BLaER1 treated with 17β-estradiol and CSF1 and Interleukin-3, amounts not matched to agents 10 nM and 100 nM (cell line): Measurements from ENCODE around the gene RIN1.

Experiments
- H3K27ac ChIP-seq, 11 experiments: shearing (Covaris generic); formaldehyde crosslinking; 2 replicates each; pipeline ENCODE4 v1.8.1; 2022
- H3K27me3 ChIP-seq, 11 experiments: shearing (Covaris generic); formaldehyde crosslinking; 2 replicates each; pipeline ENCODE4 v1.8.1; 2022
- H3K36me3 ChIP-seq, 11 experiments: shearing (Covaris generic); formaldehyde crosslinking; 2 replicates each; pipeline ENCODE4 v1.8.1; 2022
- H3K4me1 ChIP-seq, 10 experiments: shearing (Covaris generic); formaldehyde crosslinking; 2 replicates each; pipeline ENCODE4 v1.8.1; 2022
- H3K4me2 ChIP-seq, 11 experiments: shearing (Covaris generic); formaldehyde crosslinking; 2 replicates each; pipeline ENCODE4 v1.8.1; 2022
- H3K4me3 ChIP-seq, 10 experiments: shearing (Covaris generic); formaldehyde crosslinking; 2 replicates each; pipeline ENCODE4 v1.8.1; 2022
- H3K9ac ChIP-seq, 11 experiments: shearing (Covaris generic); formaldehyde crosslinking; 2 replicates each; pipeline ENCODE4 v1.8.1; 2022
- H3K9me3 ChIP-seq, 11 experiments: shearing (Covaris generic); formaldehyde crosslinking; replicated peaks in 1 of 11; 2 replicates each; pipeline ENCODE4 v1.8.1; 2022
- H4K20me1 ChIP-seq, 11 experiments: shearing (Covaris generic); formaldehyde crosslinking; 2 replicates each; pipeline ENCODE4 v1.8.1; 2022
- Cebpa-rat ChIP-seq, 11 experiments: shearing (Covaris generic); IDR thresholded peaks; 2 replicates each; pipeline ENCODE4 v1.8.1; 2022

RIN1 gene

DNA sequence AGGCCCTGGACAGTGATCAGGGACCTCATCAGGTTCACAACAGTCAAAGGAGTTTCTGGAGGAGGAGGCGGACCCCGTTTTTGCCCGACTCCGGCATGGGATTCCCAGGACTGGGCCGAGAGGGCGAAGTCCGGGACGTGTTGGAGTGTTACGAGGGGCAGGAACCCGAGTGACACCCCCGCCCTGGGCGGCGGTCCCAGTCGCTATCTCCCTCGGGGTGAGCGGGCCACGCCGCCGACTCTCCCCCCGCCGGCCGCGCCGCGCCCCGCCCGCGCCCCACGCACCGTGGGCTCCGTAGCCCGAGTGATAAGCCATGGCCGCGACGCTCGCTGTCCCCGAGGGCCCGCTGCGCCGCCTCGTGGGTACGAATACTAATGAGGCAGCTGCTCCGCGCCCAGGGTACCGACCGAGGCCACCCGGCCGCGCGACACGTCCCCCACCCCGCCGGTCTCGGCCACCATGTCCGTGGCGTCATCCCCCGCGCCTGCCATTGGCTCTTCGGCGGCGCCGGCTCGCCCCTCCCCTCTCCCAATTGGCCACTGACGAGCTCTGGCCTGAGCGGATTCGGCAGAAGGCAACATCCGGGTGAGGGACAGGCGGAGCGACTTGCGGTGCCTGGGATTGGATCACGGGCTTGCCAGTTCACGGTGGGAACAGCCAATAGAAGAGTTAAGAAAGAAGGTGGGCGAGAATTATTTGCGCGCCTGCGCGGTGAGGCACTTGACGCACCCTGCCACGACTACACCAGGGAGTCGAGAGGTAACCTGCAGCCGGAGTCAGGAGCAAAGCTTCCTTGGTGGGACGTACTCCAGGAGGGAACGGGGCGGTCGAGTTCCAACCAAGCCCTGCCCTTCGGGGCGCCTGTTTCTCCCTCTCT is 47.3 kb downstream of the RIN1 start, which contains the start of gene YIF1A:
TSS of gene YIF1A (minus strand) at position 473 of the 877 bp plus-strand sequence. CDS start at position 315, 158 bp downstream.
- H4K20me1 ChIP-seq: peaks cover 0 to 78% (median 7%) of the 10 kb centered on the region in 11 experiments; a peak in 15 of 22 replicates
- peaks cover 0 to 30% (median 14%) of the 10 kb centered on the region in 11 experiments; a peak in 14 of 22 replicates for H3K36me3 ChIP-seq
- H3K27ac ChIP-seq: peak within 1 kb of the TSS; percentile 75 to 90 (median 83)
- H3K27me3 ChIP-seq: peaks cover 36 to 44% (median 40%) of the 10 kb centered on the region in 11 experiments
- peaks cover 29 to 44% (median 37%) of the 10 kb centered on the region in 10 experiments for H3K4me1 ChIP-seq
- H3K4me2 ChIP-seq: peak within 1 kb of the TSS; percentile 92 to 100 (median 98)
- H3K9ac ChIP-seq: peak within 1 kb of the TSS; percentile 83 to 93 (median 89)
- no peak for TF ChIP-seq Cebpa-rat (IDR thresholded peaks at IDR 0.05)
- H3K9me3 ChIP-seq: peaks cover 0 to 5% (median 0%) of the 10 kb centered on the region in 11 experiments; a peak in 1 of 22 replicates
- peak within 1 kb of the TSS; percentile 70 to 92 (median 86) for H3K4me3 ChIP-seq

DNA sequence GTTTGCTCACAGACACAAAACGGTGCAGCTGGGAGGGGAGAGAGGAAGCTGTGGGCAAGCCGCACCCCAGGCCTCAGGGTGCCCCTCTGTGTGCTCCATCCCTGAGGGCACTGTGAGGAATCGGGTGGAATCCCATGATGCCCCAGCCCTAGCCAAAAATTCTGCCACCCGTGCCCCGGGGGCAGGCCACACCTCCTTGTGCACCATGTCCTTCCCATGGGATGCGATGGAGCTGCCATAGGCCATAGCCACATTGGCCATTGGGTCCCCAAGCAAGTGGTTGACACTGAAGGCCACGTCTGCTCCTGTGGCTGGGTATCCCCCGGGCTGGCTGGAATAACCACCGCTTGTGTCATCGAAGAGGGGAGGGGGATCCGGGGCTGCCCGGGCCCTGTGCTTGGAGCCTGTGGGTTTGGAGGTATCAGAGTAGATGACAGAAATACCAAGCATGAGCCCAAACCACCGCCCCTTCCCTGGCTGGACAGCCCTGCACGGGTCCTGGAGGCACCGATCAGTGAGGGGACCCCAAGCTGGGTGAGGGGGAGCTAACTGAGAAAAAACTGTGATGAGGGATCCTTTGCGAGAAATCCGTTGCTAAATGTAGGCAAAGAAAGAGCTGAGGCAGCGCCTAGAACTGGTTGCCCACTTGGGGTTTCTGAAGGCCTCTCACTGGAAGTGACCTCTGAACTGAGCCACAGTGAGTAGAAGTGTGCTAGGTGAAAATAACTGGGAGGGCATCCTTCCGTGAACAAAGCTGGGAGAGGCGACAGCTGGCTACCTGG is 48.2 kb downstream of the RIN1 start:
- peak overlapping the region; percentile 87 to 100 (median 97) for H3K4me2 ChIP-seq
- peaks cover 28 to 36% (median 32%) of the 10 kb centered on the region in 11 experiments for H3K27me3 ChIP-seq
- peak overlapping the region; percentile 83 to 93 (median 89) for H3K9ac ChIP-seq
- peaks cover 0 to 5% (median 0%) of the 10 kb centered on the region in 11 experiments; a peak in 1 of 22 replicates for H3K9me3 ChIP-seq
- H3K36me3 ChIP-seq: peaks cover 0 to 30% (median 14%) of the 10 kb centered on the region in 11 experiments; a peak in 14 of 22 replicates
- H4K20me1 ChIP-seq: peaks cover 0 to 78% (median 8%) of the 10 kb centered on the region in 11 experiments; a peak in 16 of 22 replicates
- no peak for TF ChIP-seq Cebpa-rat (IDR thresholded peaks at IDR 0.05)
- peak overlapping the region; percentile 70 to 92 (median 86) for H3K4me3 ChIP-seq
- H3K4me1 ChIP-seq: peaks cover 33 to 48% (median 38%) of the 10 kb centered on the region in 10 experiments
- peak overlapping the region; percentile 75 to 90 (median 83) for H3K27ac ChIP-seq

DNA sequence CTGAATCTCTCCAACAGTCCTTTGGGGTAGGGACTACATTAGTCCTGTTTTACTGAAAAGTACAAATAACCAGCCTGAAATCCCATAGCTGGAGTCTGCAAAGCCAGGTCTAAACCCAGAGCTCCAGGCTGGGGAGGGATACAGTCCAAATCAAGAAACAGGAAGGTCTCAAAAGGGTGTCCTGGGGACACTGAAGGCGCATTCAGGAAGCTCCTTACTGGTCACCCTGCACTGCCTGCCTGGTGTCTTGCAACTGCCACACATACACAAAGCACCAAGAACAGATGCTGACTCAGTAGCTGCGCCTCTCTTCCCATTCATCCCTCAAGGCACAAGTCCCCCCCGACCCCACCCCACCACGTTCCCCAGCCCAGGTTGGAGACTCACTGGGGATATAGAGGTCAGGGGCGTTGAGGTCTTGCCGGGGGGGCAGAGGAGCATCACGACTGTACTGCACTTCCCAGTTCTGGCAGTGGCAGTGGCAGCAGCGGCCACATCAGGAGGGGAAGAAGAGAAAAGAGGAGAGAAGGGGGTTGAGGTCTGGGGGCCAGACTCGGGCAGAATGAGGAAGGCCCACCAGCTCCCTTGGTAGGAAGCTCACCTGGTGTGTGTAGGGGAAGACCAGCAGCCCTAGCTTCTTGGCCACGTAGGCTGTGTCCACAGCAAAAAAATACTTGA is 48.9 kb downstream of the RIN1 start:
- H3K9ac ChIP-seq: peak overlapping the region in 10 of 11 experiments; percentile 83 to 93 (median 89); a peak in 16 of 22 replicates
- H3K27ac ChIP-seq: peak overlapping the region in 3 of 11 experiments; percentile 78 to 85 (median 83); a peak in 6 of 22 replicates
- peak overlapping the region; percentile 70 to 92 (median 86) for H3K4me3 ChIP-seq
- H3K4me1 ChIP-seq: peaks cover 39 to 54% (median 43%) of the 10 kb centered on the region in 10 experiments
- no peak for TF ChIP-seq Cebpa-rat (IDR thresholded peaks at IDR 0.05)
- H3K36me3 ChIP-seq: peaks cover 0 to 30% (median 14%) of the 10 kb centered on the region in 11 experiments; a peak in 14 of 22 replicates
- H4K20me1 ChIP-seq: peaks cover 0 to 77% (median 13%) of the 10 kb centered on the region in 11 experiments; a peak in 16 of 22 replicates
- peaks cover 20 to 29% (median 25%) of the 10 kb centered on the region in 11 experiments for H3K27me3 ChIP-seq
- peak overlapping the region; percentile 87 to 100 (median 97) for H3K4me2 ChIP-seq
- H3K9me3 ChIP-seq: peaks cover 0 to 5% (median 0%) of the 10 kb centered on the region in 11 experiments; a peak in 1 of 22 replicates

DNA sequence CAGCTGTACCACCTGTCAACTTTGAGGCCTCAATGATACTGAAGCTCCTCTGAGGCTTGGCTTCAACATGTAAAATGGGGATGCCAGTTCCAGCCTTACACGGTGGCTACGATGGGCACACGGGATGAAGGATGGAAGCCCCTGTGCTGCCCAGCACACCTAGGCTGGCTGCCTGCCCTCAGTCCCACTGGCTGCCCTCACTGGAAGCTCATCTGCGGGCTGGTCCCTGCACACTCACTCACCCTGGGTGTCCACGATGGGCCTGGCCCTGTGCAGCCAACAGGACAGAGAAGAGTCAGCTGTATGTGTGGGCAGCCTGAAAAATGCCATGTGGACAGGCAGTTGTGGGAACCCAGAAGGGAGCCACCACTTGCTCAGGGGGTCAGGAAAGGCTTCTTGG is 49.5 kb downstream of the RIN1 start:
- H3K36me3 ChIP-seq: peaks cover 0 to 30% (median 14%) of the 10 kb centered on the region in 11 experiments; a peak in 14 of 22 replicates
- no peak overlapping the region for H3K27ac ChIP-seq
- peak overlapping the region in 2 of 11 experiments; percentile 2 to 28; a peak in 3 of 22 replicates for H3K9ac ChIP-seq

DNA sequence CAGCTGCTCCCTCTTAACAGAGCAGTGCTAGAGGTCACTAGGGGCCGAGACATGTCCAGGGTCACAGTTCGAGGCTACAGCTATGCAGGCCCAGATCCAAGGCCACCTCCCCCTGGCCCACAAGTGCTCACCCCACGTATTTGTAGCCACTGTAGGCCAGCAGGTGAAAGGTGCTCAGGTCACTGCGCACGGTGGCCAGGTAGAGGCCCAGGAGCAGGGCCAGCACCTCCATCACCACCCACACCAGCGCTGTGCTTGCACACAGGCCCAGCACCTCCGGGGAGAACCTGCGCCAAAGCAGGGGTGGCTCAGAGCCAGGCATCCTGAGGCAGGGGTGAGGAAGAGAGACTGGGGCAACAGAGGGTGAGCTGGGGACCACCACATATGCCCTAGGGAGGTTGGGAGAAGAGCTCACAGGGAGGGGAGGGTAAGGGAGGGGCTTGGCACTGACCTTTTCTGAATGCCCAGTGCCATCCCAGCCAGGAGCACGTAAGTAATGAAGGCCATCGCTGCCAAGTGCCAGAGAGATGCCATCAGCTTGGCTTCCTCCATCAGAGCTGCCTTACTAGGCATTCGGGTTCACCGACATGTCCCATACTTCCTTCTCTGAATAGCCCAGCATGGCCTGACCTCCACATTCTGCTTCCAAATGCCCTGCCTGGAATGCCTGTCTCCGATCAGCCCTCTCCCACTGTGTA is 50.8 kb downstream of the RIN1 start:
- Histone ChIP-seq H3K27ac (no peak overlapping the region), H4K20me1 (peaks cover 5 to 81% (median 30%) of the 10 kb centered on the region in 11 experiments; a peak in 19 of 22 replicates)
- no peak for TF ChIP-seq Cebpa-rat (IDR thresholded peaks at IDR 0.05)

More for the DNA sequence above, 49.5 kb downstream of the RIN1 start:
- Histone ChIP-seq H3K4me2 (peak overlapping the region in 7 of 11 experiments; percentile 87 to 100 (median 97); a peak in 10 of 22 replicates), H4K20me1 (peaks cover 4 to 75% (median 18%) of the 10 kb centered on the region in 11 experiments; a peak in 19 of 22 replicates), H3K4me1 (peaks cover 34 to 55% (median 46%) of the 10 kb centered on the region in 10 experiments), H3K27me3 (peaks cover 14 to 22% (median 18%) of the 10 kb centered on the region in 11 experiments), H3K9me3 (peaks cover 0 to 5% (median 0%) of the 10 kb centered on the region in 11 experiments; a peak in 1 of 22 replicates), H3K4me3 (no peak overlapping the region)
- TF ChIP-seq Cebpa-rat (IDR thresholded peaks at IDR 0.05): no peak

DNA sequence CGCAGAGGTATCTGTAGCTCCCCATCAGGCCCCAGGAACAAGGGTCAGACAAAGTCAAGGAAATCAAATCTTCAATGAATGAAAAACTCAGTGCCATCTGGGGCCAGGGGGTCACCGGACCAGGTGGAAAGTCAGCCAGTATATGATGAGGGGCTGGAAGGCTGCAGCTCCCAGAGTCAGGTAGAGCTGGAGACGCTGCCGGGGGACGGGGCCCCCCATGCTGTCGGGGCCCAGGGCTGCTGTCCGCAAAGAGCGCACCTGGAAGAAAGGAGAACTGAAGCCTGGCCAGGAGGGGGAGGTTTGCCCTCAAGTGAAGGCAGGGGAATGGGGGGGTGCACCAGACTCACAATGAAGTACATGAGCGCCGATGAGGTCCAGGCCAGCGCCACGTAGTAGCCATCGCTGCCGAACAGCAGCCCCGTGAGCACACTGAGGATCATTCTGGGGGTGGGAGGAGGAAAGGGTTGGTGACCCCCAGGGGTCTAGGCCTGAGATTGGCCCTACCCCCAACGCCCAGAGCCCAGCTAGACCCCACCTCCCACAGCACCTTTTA is 51.6 kb downstream of the RIN1 start:
- H3K36me3 ChIP-seq: peaks cover 0 to 30% (median 14%) of the 10 kb centered on the region in 11 experiments; a peak in 14 of 22 replicates
- H3K4me3 ChIP-seq: no peak overlapping the region
- H3K4me2 ChIP-seq: no peak overlapping the region
- H3K27me3 ChIP-seq: peaks cover 0 to 9% (median 4%) of the 10 kb centered on the region in 11 experiments; a peak in 12 of 22 replicates
- peaks cover 9 to 82% (median 38%) of the 10 kb centered on the region in 11 experiments; a peak in 20 of 22 replicates for H4K20me1 ChIP-seq
- peak overlapping the region in 2 of 11 experiments; percentile 11 to 35; a peak in 2 of 22 replicates for H3K9ac ChIP-seq
- H3K27ac ChIP-seq: no peak overlapping the region
- peaks cover 26 to 65% (median 55%) of the 10 kb centered on the region in 10 experiments for H3K4me1 ChIP-seq
- TF ChIP-seq Cebpa-rat (IDR thresholded peaks at IDR 0.05): no peak
- no peaks in the 10 kb centered on the region for H3K9me3 ChIP-seq

More for the DNA sequence above, 50.8 kb downstream of the RIN1 start:
- Histone ChIP-seq H3K4me2 (no peak overlapping the region), H3K9ac (peak overlapping the region in 3 of 11 experiments; percentile 5 to 42 (median 18); a peak in 3 of 22 replicates), H3K9me3 (no peaks in the 10 kb centered on the region), H3K36me3 (peaks cover 0 to 30% (median 14%) of the 10 kb centered on the region in 11 experiments; a peak in 14 of 22 replicates), H3K4me1 (peaks cover 34 to 65% (median 56%) of the 10 kb centered on the region in 10 experiments), H3K27me3 (peaks cover under 1 to 9% (median 5%) of the 10 kb centered on the region in 11 experiments; a peak in 21 of 22 replicates), H3K4me3 (no peak overlapping the region)
